RWPE2 (cell line): ENCODE data around the gene DLG1.

ENCODE experiments used
- ATAC-seq: fragments of 200-7000 bp; cut with Tn5 transposase; 3 replicates; pipeline ENCODE4 v1.9.1; 2021; ENCODE audit warnings: low read depth
- DNase-seq: peaks from one replicate; pipeline ENCODE4 v3.0.0-alpha.2; 2020; ENCODE audit warnings: low spot score
- H3K27ac ChIP-seq: fragments of 450-650 bp; 2 replicates; pipeline ENCODE4 v1.5.1; 2017; ENCODE audit warnings: mild to moderate bottlenecking; ENCODE audit not compliant: poor library complexity, severe bottlenecking
- H3K27me3 ChIP-seq: fragments of 250-450 bp; sonication (Bioruptor Pico); 2 replicates; pipeline ENCODE4 v1.5.1; 2021; ENCODE audit warnings: mild to moderate bottlenecking, moderate library complexity; ENCODE audit not compliant: insufficient read depth, poor library complexity, severe bottlenecking
- H3K36me3 ChIP-seq: fragments of 250-450 bp; sonication (Bioruptor Pico); 2 replicates; pipeline ENCODE4 v1.5.1; 2020; ENCODE audit warnings: low read depth, mild to moderate bottlenecking, moderate library complexity
- H3K4me1 ChIP-seq: fragments of 250-450 bp; sonication (Bioruptor Pico); 2 replicates; pipeline ENCODE4 v1.5.1; 2021; ENCODE audit warnings: mild to moderate bottlenecking, moderate library complexity; ENCODE audit not compliant: insufficient read depth, poor library complexity, severe bottlenecking
- H3K4me3 ChIP-seq: fragments of 250-450 bp; sonication (Bioruptor Pico); 2 replicates; pipeline ENCODE4 v1.5.1; 2021; ENCODE audit warnings: mild to moderate bottlenecking, moderate library complexity; ENCODE audit not compliant: severe bottlenecking
- H3K9me3 ChIP-seq: fragments of 250-450 bp; sonication (Bioruptor Pico); 2 replicates; pipeline ENCODE4 v1.5.1; 2021; ENCODE audit warnings: mild to moderate bottlenecking, moderate library complexity; ENCODE audit not compliant: severe bottlenecking
- TF ChIP-seq, protein P1 (sequence below): fragments of 450-650 bp; IDR thresholded peaks from one replicate; pipeline ENCODE4 v1.5.1; 2017; ENCODE audit warnings: mild to moderate bottlenecking, moderate library complexity; ENCODE audit not compliant: poor library complexity, severe bottlenecking

DLG1 gene

DNA sequence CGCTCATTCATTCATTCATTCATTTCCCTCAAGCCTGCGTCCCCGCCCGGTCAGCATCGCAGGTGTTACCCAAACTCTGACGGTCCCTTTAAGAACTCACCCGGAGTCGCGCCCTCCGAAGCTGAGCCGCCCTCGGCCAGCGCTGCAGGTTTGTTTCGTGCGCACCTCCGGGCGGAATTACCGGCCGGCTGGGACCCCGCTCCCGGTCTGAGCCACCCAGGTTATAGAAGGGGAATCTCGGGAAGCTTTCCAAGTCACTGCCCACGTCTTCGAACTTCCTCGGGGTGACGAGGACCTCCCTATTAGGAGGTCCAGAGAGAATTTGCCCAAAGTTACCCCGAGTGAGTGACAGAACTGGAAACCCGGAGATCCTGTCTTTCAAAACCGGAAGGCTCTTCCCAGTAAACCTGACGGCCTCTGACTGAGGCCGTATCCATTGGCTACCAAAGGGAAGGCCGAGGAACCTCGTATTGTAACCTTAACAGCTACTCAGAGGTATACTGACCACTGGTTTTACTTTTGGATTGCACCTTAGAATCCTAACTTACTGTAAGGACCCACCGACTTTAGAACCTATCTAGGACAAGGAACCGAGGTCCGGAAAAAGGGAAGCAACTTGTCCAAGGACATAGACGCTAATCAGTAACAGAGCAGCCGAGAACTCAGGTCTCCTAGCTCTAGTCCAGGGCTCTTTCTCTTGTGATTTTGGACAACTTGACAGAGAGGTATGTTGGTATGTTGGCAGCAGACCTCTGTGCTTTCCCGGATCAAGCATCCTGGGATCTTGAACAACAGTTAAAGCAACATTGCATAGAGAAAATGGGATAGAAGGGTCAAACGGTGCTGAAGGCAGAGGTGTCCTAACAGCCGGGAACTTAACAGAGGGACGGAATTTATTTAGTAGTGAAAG lies 788 bp upstream of the DLG1 start:
- no peaks in the 10 kb centered on the region for H3K9me3 ChIP-seq
- H3K27ac ChIP-seq = peak overlapping the region; percentile 90
- peak; percentile 62 for ATAC-seq
- peak; percentile 81 for DNase-seq
- peak overlapping the region; percentile 71 for H3K4me3 ChIP-seq
- H3K36me3 ChIP-seq = peaks cover 23% of the 10 kb centered on the region
- H3K27me3 ChIP-seq = no peaks in the 10 kb centered on the region
- peaks cover 27% of the 10 kb centered on the region for H3K4me1 ChIP-seq
- TF ChIP-seq, protein P1, sequence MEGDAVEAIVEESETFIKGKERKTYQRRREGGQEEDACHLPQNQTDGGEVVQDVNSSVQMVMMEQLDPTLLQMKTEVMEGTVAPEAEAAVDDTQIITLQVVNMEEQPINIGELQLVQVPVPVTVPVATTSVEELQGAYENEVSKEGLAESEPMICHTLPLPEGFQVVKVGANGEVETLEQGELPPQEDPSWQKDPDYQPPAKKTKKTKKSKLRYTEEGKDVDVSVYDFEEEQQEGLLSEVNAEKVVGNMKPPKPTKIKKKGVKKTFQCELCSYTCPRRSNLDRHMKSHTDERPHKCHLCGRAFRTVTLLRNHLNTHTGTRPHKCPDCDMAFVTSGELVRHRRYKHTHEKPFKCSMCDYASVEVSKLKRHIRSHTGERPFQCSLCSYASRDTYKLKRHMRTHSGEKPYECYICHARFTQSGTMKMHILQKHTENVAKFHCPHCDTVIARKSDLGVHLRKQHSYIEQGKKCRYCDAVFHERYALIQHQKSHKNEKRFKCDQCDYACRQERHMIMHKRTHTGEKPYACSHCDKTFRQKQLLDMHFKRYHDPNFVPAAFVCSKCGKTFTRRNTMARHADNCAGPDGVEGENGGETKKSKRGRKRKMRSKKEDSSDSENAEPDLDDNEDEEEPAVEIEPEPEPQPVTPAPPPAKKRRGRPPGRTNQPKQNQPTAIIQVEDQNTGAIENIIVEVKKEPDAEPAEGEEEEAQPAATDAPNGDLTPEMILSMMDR = no peak

DNA sequence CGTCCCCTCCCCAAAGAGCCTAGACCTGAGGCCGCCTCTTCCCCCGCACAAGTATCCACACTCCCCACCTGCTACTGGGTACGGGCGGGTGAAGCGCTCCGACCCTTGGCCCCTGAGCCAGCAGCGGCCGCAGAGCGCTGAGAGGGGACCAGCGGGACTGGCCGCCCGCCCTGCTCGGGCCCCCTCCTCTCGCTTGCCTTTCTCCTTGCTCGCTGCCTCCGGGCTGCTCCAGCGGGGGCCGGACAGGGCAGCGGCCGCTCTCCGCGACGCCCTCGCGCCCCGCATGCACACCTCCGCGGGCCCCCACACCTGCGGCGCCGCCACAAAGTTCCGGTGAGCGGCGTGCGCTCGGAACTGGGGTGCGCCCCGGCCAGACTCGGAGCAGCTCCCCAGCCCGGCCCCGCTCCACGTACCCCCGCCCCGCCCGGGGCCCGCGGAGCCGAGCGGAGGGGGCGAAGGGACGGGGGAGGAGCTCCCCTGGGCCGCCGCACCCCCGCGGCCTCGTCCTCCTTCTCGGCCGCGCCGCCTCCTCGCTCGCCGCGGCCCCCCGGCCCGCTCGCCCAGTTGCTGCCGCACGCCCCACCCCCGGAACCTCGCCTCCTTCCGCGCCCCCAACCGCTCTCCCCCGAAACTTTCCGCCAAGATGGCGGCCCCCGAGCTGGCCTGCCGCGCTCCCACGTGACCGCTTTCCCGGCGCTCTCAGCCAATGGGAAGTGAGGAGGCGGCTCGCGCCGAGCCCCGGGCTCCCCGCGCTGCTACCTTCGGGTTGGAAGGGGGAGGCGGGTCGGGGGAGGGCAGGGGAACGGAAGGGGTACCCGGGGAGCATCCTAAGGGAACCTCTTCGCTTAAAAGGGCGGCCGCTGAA lies 704 bp downstream of the DLG1 start:
- Histone ChIP-seq H3K36me3 (peaks cover 38% of the 10 kb centered on the region), H3K9me3 (no peaks in the 10 kb centered on the region), H3K27ac (peak overlapping the region; percentile 90), H3K4me3 (peak overlapping the region; percentile 71), H3K4me1 (peaks cover 37% of the 10 kb centered on the region), H3K27me3 (no peaks in the 10 kb centered on the region)
- peak; percentile 71 for ATAC-seq
- DNase-seq = peak; percentile 89
- TF ChIP-seq, protein P1 = no peak

DNA sequence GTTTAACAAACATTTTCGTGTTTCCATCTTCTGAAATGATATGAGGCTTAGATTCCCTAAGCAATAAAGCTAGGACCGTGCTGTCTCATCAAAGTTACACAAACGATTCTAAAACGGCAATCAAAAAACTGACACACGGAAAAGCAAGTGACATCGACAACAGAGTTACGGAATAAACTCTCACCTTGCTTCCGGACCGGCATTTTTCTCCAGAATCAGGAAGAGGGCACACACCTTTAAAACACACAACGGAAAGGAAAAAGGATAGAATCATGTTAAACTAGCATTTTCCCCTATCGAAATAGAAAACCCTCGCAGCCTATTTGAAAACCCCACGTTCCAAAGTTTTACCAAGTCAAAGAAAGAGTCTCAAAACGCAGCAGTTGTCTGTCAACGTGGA lies 1.4 kb downstream of the DLG1 start:
- DNase-seq = no peak
- H3K27ac ChIP-seq = peak overlapping the region; percentile 90

DNA sequence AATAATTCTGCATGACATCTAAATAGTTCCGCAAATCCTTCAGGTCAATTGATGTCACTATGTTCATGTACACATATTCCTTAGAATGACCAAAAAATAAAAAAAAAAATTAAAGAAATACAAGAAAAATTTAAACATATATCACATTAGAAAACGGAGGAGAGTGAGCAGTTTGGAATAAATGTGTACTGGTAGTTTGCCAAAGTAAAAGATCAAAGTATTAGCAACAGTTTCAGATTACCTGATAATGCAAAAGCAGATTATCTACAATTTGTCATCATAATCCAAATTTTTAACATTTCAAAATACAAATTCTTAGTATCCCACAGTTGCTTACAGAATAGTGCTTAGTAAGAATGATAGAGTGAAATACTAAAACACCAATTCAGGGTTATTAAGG lies 1.9 kb downstream of the DLG1 start:
- TF ChIP-seq, protein P1 = no peak
- no peaks in the 10 kb centered on the region for H3K27me3 ChIP-seq
- H3K9me3 ChIP-seq = no peaks in the 10 kb centered on the region
- H3K4me3 ChIP-seq = peak overlapping the region; percentile 71
- peaks cover 50% of the 10 kb centered on the region for H3K36me3 ChIP-seq
- peak overlapping the region; percentile 90 for H3K27ac ChIP-seq
- DNase-seq (no peak), ATAC-seq (no peak)
- peaks cover 46% of the 10 kb centered on the region for H3K4me1 ChIP-seq

More for the DNA sequence above, 1.4 kb downstream of the DLG1 start:
- no peaks in the 10 kb centered on the region for H3K9me3 ChIP-seq
- ATAC-seq = no peak
- H3K36me3 ChIP-seq = peaks cover 45% of the 10 kb centered on the region
- peaks cover 42% of the 10 kb centered on the region for H3K4me1 ChIP-seq
- TF ChIP-seq, protein P1 = no peak
- H3K27me3 ChIP-seq = no peaks in the 10 kb centered on the region
- H3K4me3 ChIP-seq = peak overlapping the region; percentile 71
